ENCODE data around the gene LRMDA.

LRMDA gene

GRCh38 chr10:75497997-75498883, 66.8 kb downstream of the LRMDA start:
- H3K36me3 ChIP-seq = no peaks in the 10 kb centered on the region
- no peak overlapping the region for H3K27ac ChIP-seq
- H3K4me2 ChIP-seq = no peak overlapping the region
- no peak for TF ChIP-seq Cebpa-rat (IDR thresholded peaks at IDR 0.05)
- no peak overlapping the region for H3K9ac ChIP-seq
- H3K4me3 ChIP-seq = no peak overlapping the region
- peaks cover 0 to 15% (median 5%) of the 10 kb centered on the region in 11 experiments; a peak in 12 of 22 replicates for H3K9me3 ChIP-seq (replicated peaks in 1 of 11)
- H4K20me1 ChIP-seq = no peaks in the 10 kb centered on the region
- 0 out of 20 replicates have a peak, but pooled peaks cover 0 to 6% (median 0%) of the 10 kb centered on the region in 10 experiments for H3K4me1 ChIP-seq
- no peaks in the 10 kb centered on the region for H3K27me3 ChIP-seq

GRCh38 chr10:75498884-75499350, 67.5 kb downstream of the LRMDA start:
- Histone ChIP-seq H4K20me1 (no peaks in the 10 kb centered on the region), H3K27ac (no peak overlapping the region), H3K4me1 (0 out of 20 replicates have a peak, but pooled peaks cover 0 to 6% (median 0%) of the 10 kb centered on the region in 10 experiments), H3K36me3 (no peaks in the 10 kb centered on the region), H3K9me3 (replicated peaks in 1 of 11) (peaks cover 0 to 15% (median 5%) of the 10 kb centered on the region in 11 experiments; a peak in 12 of 22 replicates), H3K4me3 (no peak overlapping the region), H3K9ac (no peak overlapping the region), H3K4me2 (no peak overlapping the region), H3K27me3 (no peaks in the 10 kb centered on the region)
- no peak for TF ChIP-seq Cebpa-rat (IDR thresholded peaks at IDR 0.05)

GRCh38 chr10:75499556-75500160, 68.2 kb downstream of the LRMDA start:
- Histone ChIP-seq H3K36me3 (no peaks in the 10 kb centered on the region), H3K27me3 (no peaks in the 10 kb centered on the region), H3K9ac (no peak overlapping the region), H4K20me1 (no peaks in the 10 kb centered on the region), H3K4me2 (no peak overlapping the region), H3K9me3 (replicated peaks in 1 of 11) (peaks cover 0 to 15% (median 5%) of the 10 kb centered on the region in 11 experiments; a peak in 12 of 22 replicates), H3K27ac (no peak overlapping the region), H3K4me3 (no peak overlapping the region), H3K4me1 (0 out of 20 replicates have a peak, but pooled peaks cover 0 to 6% (median 0%) of the 10 kb centered on the region in 10 experiments)
- no peak for TF ChIP-seq Cebpa-rat (IDR thresholded peaks at IDR 0.05)

DNA sequence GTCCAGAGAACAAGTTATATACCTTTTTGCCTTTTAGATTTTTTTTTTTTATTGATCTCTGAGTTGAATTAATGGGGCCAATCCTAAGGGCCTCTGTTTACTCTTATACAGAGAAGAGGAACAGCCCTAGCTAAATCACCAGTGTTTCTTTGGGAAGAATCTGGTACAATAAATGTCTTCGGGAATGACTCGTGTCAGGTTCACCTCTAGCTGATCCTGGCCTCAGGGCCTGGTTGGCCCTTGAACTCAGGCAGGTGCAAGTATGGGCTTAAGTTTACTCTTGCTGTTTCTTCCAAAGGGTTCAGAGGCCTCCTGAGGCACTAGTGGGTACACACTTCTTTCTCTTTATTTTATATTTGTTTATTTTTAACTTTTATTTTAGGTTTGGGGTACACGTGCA, 71.0 kb downstream of the LRMDA start:
- peaks cover 0 to 23% (median 19%) of the 10 kb centered on the region in 10 experiments; a peak in 15 of 20 replicates for H3K4me1 ChIP-seq
- H3K27ac ChIP-seq = no peak overlapping the region
- no peak overlapping the region for H3K4me2 ChIP-seq
- H4K20me1 ChIP-seq = no peaks in the 10 kb centered on the region
- no peak overlapping the region for H3K9ac ChIP-seq
- peaks cover 0 to 15% (median 5%) of the 10 kb centered on the region in 11 experiments; a peak in 12 of 22 replicates for H3K9me3 ChIP-seq (replicated peaks in 1 of 11)
- no peaks in the 10 kb centered on the region for H3K36me3 ChIP-seq
- no peak overlapping the region for H3K4me3 ChIP-seq
- TF ChIP-seq Cebpa-rat (IDR thresholded peaks at IDR 0.05) = no peak
- H3K27me3 ChIP-seq = no peaks in the 10 kb centered on the region

GRCh38 chr10:75502838-75503237, 71.4 kb downstream of the LRMDA start:
- H3K36me3 ChIP-seq = no peaks in the 10 kb centered on the region
- no peak overlapping the region for H3K4me3 ChIP-seq
- H3K4me2 ChIP-seq = no peak overlapping the region
- H3K4me1 ChIP-seq = peaks cover 0 to 27% (median 22%) of the 10 kb centered on the region in 10 experiments; a peak in 15 of 20 replicates
- no peak overlapping the region for H3K9ac ChIP-seq
- H3K27me3 ChIP-seq = no peaks in the 10 kb centered on the region
- no peak for TF ChIP-seq Cebpa-rat (IDR thresholded peaks at IDR 0.05)
- no peaks in the 10 kb centered on the region for H4K20me1 ChIP-seq
- no peak overlapping the region for H3K27ac ChIP-seq
- H3K9me3 ChIP-seq (replicated peaks in 1 of 11) = peaks cover 0 to 15% (median 5%) of the 10 kb centered on the region in 11 experiments; a peak in 12 of 22 replicates

GRCh38 chr10:75505293-75505692, 73.9 kb downstream of the LRMDA start:
- TF ChIP-seq Cebpa-rat (IDR thresholded peaks at IDR 0.05) = no peak
- H3K4me3 ChIP-seq = no peak overlapping the region
- peaks cover 0 to 9% (median 0%) of the 10 kb centered on the region in 11 experiments; a peak in 1 of 22 replicates for H3K27me3 ChIP-seq
- no peaks in the 10 kb centered on the region for H4K20me1 ChIP-seq
- no peak overlapping the region for H3K27ac ChIP-seq
- H3K36me3 ChIP-seq = no peaks in the 10 kb centered on the region
- H3K9ac ChIP-seq = no peak overlapping the region
- peak overlapping the region in 6 of 11 experiments; percentile 49 to 81 (median 75); a peak in 8 of 22 replicates for H3K4me2 ChIP-seq
- peaks cover 0 to 28% (median 22%) of the 10 kb centered on the region in 10 experiments; a peak in 15 of 20 replicates for H3K4me1 ChIP-seq
- peaks cover 0 to 10% (median 5%) of the 10 kb centered on the region in 11 experiments; a peak in 12 of 22 replicates for H3K9me3 ChIP-seq (replicated peaks in 1 of 11)

DNA sequence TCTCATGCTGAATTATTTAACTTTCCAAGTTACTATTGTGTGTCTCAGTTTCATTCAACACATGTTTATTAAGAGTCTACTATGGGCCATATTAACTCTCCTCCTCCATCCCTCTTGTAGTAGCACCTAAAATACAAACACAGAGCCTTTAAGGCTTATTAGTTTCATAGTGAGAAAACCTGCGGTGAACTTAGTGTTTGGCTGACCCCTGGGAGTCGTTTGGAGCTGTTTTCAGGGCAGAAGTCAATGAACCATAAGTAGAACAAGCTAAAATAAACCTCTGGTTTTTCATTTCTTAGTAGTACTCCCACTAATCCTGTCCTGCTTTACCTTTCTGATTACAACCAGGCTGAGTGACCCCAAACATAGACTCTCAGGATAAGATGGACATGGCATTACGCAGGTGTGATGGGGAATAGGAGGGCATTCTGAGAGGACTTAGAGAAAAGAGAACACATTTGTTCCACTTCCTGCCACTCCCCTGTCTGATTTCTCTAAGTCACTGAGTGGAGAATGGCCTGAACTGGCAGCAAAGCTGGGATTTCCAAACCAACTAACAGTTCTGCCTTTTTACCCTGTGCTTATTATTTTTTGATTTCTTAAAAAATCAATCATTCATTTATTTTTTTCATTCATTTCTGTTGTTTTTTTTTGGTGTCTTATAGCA, 74.5 kb downstream of the LRMDA start:
- H3K27me3 ChIP-seq = peaks cover 0 to 11% (median 0%) of the 10 kb centered on the region in 11 experiments; a peak in 1 of 22 replicates
- H3K9me3 ChIP-seq (replicated peaks in 1 of 11) = peaks cover 0 to 3% (median 0%) of the 10 kb centered on the region in 11 experiments; a peak in 5 of 22 replicates
- no peaks in the 10 kb centered on the region; a peak in 1 of 22 replicates for H4K20me1 ChIP-seq
- H3K4me3 ChIP-seq = no peak overlapping the region
- peak overlapping the region in 9 of 11 experiments; percentile 4 to 81 (median 69); a peak in 17 of 22 replicates for H3K4me2 ChIP-seq
- peaks cover 0 to 28% (median 22%) of the 10 kb centered on the region in 10 experiments; a peak in 15 of 20 replicates for H3K4me1 ChIP-seq
- H3K36me3 ChIP-seq = no peaks in the 10 kb centered on the region
- H3K9ac ChIP-seq = no peak overlapping the region
- no peak overlapping the region for H3K27ac ChIP-seq
- no peak for TF ChIP-seq Cebpa-rat (IDR thresholded peaks at IDR 0.05)

DNA sequence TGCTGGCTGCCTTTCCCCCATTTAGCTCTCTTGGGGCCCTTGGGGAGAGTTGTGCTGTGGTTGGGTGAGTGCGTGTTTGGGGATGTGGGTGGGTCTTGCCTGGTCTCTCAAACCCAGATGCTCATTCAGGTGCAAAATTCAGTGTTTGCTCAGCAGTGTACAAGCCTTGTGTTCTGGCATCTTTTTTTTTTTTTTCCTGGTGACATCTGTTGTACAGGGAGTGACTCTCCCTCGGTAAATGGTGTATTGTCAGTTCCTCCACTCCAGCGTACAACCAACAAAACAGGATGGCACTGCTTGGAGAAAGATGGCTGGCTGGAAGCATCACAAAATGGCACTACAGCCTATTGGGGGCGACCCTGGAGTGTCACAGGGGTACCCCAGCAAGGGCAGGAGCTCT, 75.5 kb downstream of the LRMDA start:
- no peaks in the 10 kb centered on the region; a peak in 1 of 22 replicates for H4K20me1 ChIP-seq
- H3K4me2 ChIP-seq = peak overlapping the region in 9 of 11 experiments; percentile 8 to 81 (median 69); a peak in 18 of 22 replicates
- no peak overlapping the region for H3K9ac ChIP-seq
- no peak overlapping the region for H3K4me3 ChIP-seq
- H3K9me3 ChIP-seq (replicated peaks in 1 of 11) = 0 out of 22 replicates have a peak, but pooled peaks cover 0 to 4% (median 0%) of the 10 kb centered on the region in 11 experiments
- H3K4me1 ChIP-seq = peaks cover 0 to 28% (median 22%) of the 10 kb centered on the region in 10 experiments; a peak in 15 of 20 replicates
- TF ChIP-seq Cebpa-rat (IDR thresholded peaks at IDR 0.05) = no peak
- no peaks in the 10 kb centered on the region for H3K36me3 ChIP-seq
- H3K27ac ChIP-seq = no peak overlapping the region
- H3K27me3 ChIP-seq = peaks cover 0 to 21% (median 0%) of the 10 kb centered on the region in 11 experiments; a peak in 5 of 22 replicates

Data from BLaER1 treated with 17β-estradiol and CSF1 and Interleukin-3, amounts not matched to agents 10 nM and 100 nM (cell line).